HepG2 (cell line): ENCODE results near the gene TMBIM1. TPM values are rescaled to one million over a fixed set of nuclear protein-coding genes. Genes with fewer than 3 reads are reported as not detected.
A peak's percentile ranks its signal among the peaks of the same experiment; 100 is the strongest.

Source experiments
- FOXC1 ChIP-seq: sonication (generic); formaldehyde crosslinking; IDR thresholded peaks from 2 replicates; pipeline ENCODE4 v1.8.0; 2022; ENCODE audit warnings: mild to moderate bottlenecking, missing genetic modification reagents, borderline replicate concordance
- KIAA2018 ChIP-seq: sonication (generic); formaldehyde crosslinking; IDR thresholded peaks from 2 replicates; pipeline ENCODE4 v1.5.0; 2020; ENCODE audit warnings: mild to moderate bottlenecking, missing genetic modification reagents, borderline replicate concordance
- MIER3 ChIP-seq: IDR thresholded peaks from 2 replicates; pipeline ENCODE4 v1.6.1; 2016; ENCODE audit warnings: missing compliant biosample characterization, borderline replicate concordance
- MLX ChIP-seq: IDR thresholded peaks from 2 replicates; pipeline ENCODE4 v1.6.1; 2016
- PRPF4 ChIP-seq: fragments of 200-400 bp; formaldehyde crosslinking; IDR thresholded peaks from 2 replicates; pipeline ENCODE4 v1.6.1; 2016; ENCODE audit warnings: low read length, low read depth; ENCODE audit not compliant: poor library complexity, severe bottlenecking
- SP140L ChIP-seq: sonication (generic); formaldehyde crosslinking; IDR thresholded peaks from 2 replicates; pipeline ENCODE4 v1.4.0; 2020; ENCODE audit warnings: missing genetic modification reagents, borderline replicate concordance
- ZNF276 ChIP-seq: sonication (generic); formaldehyde crosslinking; IDR thresholded peaks from 2 replicates; pipeline ENCODE4 v1.4.0; 2020; ENCODE audit warnings: mild to moderate bottlenecking, low read depth, missing genetic modification reagents
- ZNF567 ChIP-seq: sonication (generic); formaldehyde crosslinking; IDR thresholded peaks from 2 replicates; pipeline ENCODE4 v1.8.1; 2023; ENCODE audit warnings: mild to moderate bottlenecking, missing genetic modification reagents, borderline replicate concordance
- ZNF570 ChIP-seq: sonication (generic); formaldehyde crosslinking; IDR thresholded peaks from 2 replicates; pipeline ENCODE4 v1.4.0; 2020; ENCODE audit warnings: mild to moderate bottlenecking, missing genetic modification reagents, borderline replicate concordance
- ZNF660 ChIP-seq: sonication (generic); formaldehyde crosslinking; IDR thresholded peaks from 2 replicates; pipeline ENCODE4 v1.5.1; 2020; ENCODE audit warnings: mild to moderate bottlenecking, low read depth, missing genetic modification reagents, borderline replicate concordance
- ZNF749 ChIP-seq: sonication (generic); formaldehyde crosslinking; IDR thresholded peaks from 2 replicates; pipeline ENCODE4 v1.8.0; 2022; ENCODE audit warnings: mild to moderate bottlenecking, missing genetic modification reagents, moderate library complexity, borderline replicate concordance
- polyA plus RNA-seq, 8 experiments: library from polyadenylated mRNA; depleted of rRNA in 3 of 8; stranded (reverse) in 7 of 8; unstranded in 1 of 8; fragments of >200 nt; fragmentation: Illumina TruSeq in 4 of 8; extraction: Trizol in 4 of 8; gene quantifications; 2 replicates each; pipeline versions ENCODE4 v1.2.1 to v1.2.3, GENCODE V29; 2011 to 2016; ENCODE audit warnings: low read depth in 4 of 8, missing spikeins in 1 of 8, mixed read lengths in 1 of 8; ENCODE audit not compliant: insufficient read depth in 1 of 8
- total RNA-seq, 5 experiments: library from RNA; depleted of rRNA; stranded (reverse); fragments of >200 nt; fragmentation: Illumina TruSeq; extraction: Trizol; gene quantifications; 2 replicates each; pipeline ENCODE4 v1.2.3, GENCODE V29; 2016; ENCODE audit warnings: low read depth in 1 of 5

TMBIM1 gene
- total and polyA plus RNA-seq, 2 of the 13 experiments (the other 11 are each of a cell fraction or from before 2014, with no cell fraction given): 127 to 139 TPM

- peak; percentile 97; the same call in 1 of the 2 replicates for TF ChIP-seq KIAA2018
- peak; percentile 81 for TF ChIP-seq ZNF749
- no peak for TF ChIP-seq ZNF276 (CRISPR knock-in tag)
- 0 out of 2 replicates have a peak, but pooled peaks have one; percentile 50 for TF ChIP-seq ZNF567
- peak; percentile 63 for TF ChIP-seq MLX (CRISPR knock-in tag)
- peak; percentile 31; the same call in 1 of the 2 replicates for TF ChIP-seq ZNF660
- peak; percentile 59; the same call in 1 of the 2 replicates for TF ChIP-seq SP140L
- peak; percentile 68; the same call in 1 of the 2 replicates for TF ChIP-seq MIER3 (CRISPR knock-in tag)
- TF ChIP-seq ZNF570 (CRISPR knock-in tag): 0 out of 2 replicates have a peak, but pooled peaks have one; percentile 9
- TF ChIP-seq PRPF4: no peak
- no peak for TF ChIP-seq FOXC1 (CRISPR knock-in tag)
Measured at GRCh38 chr2:218269900-218270720, 22.2 kb downstream of the TMBIM1 start, which contains the start of the genes AAMP and PNKD (continued).
